Measurements from ENCODE around the gene FGFR2.

Gene FGFR2

DNA sequence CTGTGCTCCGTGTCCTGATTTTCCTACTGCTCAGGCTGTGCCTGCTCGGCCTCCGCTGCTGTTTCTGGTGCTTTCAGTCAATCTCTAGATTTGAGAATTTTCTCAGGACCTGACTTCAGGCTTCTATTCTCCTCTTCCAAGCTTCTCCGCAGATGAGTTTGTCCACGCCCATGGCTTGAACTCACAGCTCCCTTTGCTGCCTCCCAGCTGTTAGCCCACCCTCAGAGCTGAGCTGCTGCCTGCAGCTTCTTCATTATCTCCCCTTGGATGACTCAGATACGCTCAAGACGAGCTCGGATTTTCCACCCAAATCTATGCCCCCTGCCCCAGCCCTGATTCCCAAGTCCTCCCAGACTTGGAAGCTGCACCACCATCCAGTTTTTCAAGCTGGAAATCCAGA, 104.7 kb downstream of the FGFR2 start:
- DNase-seq (ENCODE audit: low read depth): no peak

DNA sequence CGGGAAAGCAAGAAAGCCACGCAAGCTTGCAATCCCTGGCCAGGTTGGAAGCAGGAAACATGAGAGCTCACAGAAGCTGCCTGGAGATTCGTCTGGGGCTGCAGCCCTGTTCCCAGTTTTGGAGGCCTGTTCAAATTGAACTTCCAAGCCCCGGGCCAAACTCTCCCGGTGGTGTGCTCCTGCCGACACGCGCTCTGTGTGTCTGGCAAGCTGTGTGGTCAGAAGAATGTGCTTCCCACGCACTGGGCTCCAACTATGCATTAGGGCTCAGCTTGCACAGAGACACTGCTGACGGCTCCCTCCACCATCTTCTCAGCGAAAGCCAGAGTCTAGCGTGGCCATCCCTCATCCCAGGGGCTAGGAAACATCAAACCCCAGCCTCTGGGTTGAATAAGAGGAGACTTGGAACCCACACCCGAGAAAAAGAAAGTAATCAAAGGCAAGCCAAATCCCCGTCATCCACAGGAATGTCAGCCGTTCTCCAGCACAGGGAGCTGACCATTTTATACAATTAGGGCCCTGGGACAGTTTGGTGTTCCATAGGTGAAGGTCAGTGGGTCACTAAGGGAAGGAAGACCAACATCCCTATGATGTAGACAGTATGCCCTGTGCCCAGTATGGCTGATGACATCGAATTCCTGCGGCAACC, 107.2 kb downstream of the FGFR2 start:
- no peak for DNase-seq (ENCODE audit: low read depth)

DNA sequence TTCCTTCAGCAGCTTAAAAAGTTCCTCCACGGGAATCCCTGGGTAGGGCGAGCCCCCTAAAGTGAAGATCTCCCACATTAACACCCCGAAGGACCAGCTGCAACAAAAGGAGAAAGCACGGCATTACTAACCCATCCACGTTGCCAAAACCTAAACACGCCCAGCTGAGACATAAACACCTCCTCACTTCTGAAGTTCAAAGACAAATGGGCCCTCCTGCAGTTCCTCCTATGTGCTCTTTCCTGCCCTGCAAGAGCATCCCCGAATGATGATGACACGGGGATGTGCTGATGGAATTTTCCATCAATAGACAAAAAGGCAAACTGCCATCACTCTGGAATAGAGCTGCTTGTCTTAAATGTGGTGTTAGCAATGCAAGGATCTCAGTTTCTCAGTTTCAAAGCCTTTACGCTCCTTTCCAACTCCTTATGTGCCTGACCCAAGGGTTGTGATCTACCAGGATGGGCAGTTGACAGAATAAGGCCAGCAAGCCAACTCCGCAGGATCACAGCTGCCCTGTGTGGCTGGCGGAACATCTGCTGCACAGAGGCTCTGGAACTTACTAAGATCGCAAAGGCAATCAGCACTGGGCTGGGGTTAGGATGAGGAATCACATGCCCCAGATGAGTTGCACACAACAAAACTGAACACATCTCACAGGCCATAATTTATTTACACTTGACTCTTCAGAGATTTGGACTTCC, 112.7 kb downstream of the FGFR2 start:
- no peak for DNase-seq (ENCODE audit: low read depth)

DNA sequence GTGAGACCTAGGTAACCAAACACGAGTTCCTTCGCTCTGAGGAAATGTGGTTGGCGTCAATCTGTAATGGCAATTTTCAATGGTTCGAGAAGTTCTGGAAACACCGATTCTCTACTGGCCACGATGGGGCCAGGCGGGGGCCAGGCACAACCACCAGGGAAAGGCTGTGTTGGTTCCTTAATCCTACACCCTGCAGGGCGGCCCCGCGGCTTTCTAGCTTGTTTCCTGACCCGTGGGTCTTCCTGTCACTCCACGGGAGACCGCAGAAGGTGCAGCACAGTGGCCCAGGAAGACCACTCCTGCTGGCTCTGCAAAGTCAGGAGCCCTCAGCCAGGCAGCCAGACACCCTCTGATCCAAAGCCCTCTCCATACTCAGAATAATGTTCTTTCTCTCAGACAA, 113.4 kb downstream of the FGFR2 start:
- no peak for DNase-seq (ENCODE audit: low read depth)

DNA sequence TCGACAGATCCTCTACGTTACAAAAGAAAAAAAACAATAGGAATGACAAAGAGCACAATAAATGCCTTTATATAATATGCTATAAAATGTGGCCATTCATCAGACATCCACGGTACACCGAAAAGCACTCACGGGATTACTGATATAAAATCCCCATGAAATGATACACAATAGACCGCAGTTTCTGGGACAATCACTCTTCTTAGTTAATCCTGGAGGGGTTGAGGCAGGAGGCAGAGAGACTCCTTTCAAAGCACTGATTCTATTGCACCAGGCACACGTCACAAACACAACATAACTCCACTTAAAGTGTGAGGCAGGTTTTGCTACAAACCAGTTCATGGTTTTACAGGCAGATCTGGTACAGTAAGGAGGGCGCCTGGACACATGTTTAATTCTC, 113.8 kb downstream of the FGFR2 start:
- DNase-seq (ENCODE audit: low read depth): no peak

DNA sequence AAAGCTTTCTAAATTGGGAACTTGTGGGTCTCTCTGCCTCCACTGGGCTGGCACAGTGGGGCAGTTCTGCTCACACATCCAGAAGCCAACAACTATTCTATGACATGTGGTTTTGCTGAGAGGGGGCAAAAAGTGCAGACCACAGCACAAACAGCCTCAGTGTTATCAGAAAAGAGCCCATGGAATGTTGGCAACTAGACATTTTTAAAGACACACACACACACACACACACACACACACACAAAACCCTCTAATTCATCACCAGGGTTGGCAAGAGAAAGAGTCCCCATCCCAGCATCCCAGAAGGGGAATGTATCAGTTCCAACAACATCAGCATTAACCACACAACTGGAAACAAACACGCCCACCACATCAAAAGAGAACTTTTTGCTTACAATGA, 117.1 kb downstream of the FGFR2 start:
- no peak for DNase-seq (ENCODE audit: low read depth)

DNA sequence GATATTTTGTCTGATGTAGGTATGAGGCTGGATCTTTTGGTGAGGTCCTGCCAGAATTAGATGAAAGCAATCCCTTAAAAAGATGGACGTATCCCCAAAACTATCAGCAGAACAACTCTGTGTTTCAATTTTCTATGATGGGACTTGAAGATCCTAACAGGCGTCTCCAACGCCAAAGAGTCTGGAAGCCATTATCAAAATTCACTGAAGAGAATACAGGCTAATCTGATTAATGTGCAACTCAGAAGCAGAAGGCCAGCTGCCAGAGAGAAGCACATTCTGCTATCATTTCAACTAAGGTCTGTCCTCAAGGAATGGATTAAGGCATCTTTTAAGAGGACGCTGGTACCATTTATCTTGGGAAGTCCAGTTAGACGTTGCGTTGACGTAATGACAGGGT, 119.7 kb downstream of the FGFR2 start:
- no peak for DNase-seq (ENCODE audit: low read depth)

DNA sequence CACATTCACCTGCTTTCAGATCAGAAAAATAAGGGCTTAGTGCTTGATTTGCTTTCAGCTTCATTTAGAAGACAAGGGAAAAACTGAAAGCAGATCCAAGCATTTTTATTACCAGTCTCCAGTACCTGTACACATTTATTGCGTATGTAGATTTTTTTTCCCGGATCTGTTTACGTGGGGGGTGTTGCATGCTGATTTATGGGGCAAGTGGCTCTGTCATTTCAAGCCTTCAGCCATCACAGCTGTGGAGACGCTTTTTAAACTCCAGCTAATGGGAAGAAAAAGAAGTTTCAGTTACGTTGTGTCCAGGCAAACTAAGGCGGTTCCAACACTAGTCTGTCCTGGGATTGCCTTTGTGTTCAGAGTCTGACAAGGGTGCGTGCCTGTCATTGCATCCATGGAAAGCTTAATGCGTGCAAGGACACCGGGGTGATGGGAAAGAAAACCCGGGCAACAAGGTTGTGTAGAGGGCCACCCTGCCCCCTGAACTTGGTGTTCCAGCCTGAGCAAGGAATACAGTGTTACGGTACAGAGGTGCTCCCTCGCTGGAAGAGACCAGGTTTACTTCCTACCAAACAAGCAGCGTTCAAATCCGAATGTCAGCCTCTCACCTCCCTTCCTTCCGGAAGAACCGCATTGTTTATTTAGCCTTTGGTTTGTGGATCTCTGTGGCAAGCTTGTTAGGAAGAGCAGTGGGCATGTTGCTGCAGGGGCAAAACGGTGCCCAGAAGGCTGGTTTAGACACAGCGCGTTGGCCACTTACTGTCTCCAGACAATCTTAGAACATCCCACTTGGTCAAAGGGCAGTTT, 128.2 kb downstream of the FGFR2 start:
- DNase-seq (ENCODE audit: low read depth): no peak

DNA sequence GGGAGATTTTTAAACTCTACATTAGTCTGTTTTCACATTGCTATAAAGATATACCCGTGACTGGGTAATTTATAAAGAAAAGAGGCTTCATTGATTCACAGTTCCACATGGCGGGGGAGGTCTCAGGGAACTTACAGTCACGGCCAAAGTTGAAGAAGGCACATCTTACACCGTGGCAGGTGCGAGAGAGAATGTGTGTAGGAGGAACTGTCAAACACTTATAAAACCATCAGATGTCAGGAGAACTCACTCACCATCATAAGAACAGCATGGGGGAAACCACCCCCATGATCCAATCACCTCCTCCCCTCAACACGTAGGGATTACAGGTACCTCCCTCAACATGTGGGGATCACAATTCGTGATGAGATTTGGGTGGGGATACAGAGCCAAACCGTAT, 129.5 kb downstream of the FGFR2 start:
- DNase-seq (ENCODE audit: low read depth): no peak

DNA sequence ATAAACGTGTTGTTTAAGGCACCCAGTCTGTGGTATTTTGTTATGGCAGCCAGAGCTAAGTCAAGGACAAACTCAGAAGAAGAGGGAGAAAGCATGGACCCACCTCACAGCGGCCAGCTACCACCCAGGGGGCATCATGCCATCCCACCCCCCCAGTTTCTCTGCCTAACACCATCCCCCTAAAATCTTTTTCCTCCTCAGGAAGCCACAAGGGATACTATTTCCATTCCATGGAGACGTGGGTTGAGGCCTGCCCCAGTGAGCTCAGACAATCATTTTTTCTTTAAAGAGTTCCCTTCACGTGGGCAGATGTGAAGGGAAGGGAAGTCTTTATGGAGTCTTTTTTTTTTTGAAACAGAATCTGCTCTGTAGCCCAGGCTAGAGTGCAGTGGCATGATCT, 131.8 kb downstream of the FGFR2 start:
- no peak for DNase-seq (ENCODE audit: low read depth)

DNA sequence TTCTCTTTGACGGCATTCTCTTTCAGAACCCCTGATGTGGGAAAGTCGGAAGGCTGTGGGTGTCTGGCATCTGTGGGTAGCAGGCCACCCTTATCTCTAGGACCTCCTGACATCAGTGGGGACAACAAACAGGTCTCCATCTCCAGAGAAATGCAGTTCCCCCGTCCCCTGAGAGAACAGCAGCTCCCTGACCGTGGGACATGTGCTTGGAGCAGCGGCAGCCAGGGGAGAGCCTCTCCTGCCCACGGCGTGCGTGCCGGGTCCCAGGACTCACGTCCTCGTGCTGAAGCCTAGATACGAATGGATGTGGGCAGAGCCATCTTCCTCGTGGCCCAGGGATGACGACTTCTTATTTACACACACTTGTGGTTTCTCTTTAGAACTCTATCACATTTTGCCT, 133.0 kb downstream of the FGFR2 start:
- DNase-seq (ENCODE audit: low read depth): no peak

DNA sequence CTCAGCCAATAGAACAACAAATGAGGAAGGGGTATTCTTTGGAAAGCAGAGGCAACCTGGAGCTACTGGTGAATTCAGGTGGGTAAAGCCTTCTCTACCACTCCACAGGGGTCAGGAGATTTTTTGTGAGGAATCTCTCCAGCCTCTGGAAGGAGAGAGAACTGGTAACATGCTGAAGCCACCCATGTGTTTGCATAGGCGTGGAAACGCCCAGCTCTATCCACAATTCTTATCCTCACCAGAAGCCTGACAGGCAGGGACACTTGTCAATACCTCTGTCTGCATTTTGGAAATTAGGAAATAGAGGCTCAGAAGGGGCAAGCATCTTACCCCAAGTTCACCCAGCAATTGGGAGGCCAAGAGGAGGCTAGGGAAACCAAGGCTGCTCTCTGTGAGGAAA, 133.7 kb downstream of the FGFR2 start:
- no peak for DNase-seq (ENCODE audit: low read depth)

DNA sequence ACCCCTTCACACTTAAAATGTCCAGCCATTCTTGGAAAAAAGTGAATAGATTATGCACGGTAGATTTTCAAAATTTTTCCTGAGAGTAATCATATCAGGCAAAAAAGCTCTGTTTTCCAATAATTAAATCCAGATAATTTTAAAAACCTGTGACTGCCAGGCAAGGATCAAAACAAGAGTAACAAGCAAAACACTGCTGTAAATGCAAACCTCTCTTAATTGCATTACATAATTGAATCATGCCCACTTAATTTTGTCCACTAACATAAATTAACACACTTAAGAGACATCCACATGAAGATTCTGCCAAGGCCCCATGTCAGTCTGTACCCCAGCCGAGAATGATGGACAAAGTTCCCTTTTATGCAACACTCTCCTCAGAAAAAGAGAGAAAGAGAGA, 135.3 kb downstream of the FGFR2 start:
- no peak for DNase-seq (ENCODE audit: low read depth)

DNA sequence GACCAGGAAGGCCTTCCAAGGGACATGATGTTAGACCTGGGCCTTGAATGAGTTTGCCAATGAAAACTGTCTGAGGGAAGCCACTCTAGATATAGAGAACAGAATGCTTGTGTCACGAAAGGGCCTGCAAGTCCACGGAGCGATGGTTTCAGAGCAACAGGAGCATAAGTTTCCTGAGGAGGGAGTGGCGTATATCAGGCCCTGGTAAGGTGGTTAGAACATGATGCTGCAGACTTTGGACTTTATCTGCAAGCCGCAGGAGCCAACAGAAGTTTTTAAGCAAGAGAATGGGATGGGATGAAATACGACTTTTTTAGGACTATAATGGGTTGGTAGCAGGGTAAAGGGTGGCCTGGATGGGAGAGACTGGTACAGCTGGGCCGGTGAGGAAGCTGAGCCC, 136.0 kb downstream of the FGFR2 start:
- no peak for DNase-seq (ENCODE audit: low read depth)

DNA sequence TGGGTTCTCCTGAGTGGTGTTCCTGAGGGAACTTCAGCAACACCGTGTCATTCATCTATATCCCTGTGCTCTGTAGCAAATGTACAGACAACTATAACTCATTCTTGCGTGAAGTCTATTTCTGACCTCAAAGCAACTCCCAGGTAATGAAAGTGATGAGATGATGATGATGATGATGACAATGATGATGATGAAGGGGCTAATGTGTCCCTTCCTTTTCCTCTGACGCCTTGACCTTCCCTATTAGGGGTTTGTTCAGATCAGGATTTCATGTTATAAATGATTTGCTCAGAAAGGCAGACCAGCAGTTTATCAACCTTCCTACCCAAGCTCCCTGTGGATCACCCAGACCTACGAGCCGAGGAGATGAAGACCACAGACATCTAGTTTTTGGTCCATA, 136.9 kb downstream of the FGFR2 start:
- no peak for DNase-seq (ENCODE audit: low read depth)

DNA sequence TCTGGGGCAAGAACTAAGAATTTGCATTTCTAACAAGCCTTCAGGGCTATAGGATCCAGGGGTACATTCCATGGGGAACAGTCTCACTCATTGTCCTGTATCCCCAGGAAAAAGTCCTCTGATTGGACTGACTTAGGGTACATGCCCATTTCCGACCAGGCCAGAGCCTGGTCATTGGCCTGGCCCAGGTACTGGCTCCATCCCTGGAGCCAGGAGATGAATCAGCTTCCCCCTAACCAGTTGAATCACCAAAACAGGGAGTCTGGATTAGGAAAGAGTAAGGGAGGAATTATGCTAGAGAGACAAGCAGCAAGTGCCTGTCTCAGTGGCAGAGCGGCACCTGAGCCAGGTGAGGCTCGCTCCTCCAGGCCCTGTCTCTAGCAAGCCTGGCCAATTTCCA, 137.5 kb downstream of the FGFR2 start:
- DNase-seq (ENCODE audit: low read depth): no peak

DNA sequence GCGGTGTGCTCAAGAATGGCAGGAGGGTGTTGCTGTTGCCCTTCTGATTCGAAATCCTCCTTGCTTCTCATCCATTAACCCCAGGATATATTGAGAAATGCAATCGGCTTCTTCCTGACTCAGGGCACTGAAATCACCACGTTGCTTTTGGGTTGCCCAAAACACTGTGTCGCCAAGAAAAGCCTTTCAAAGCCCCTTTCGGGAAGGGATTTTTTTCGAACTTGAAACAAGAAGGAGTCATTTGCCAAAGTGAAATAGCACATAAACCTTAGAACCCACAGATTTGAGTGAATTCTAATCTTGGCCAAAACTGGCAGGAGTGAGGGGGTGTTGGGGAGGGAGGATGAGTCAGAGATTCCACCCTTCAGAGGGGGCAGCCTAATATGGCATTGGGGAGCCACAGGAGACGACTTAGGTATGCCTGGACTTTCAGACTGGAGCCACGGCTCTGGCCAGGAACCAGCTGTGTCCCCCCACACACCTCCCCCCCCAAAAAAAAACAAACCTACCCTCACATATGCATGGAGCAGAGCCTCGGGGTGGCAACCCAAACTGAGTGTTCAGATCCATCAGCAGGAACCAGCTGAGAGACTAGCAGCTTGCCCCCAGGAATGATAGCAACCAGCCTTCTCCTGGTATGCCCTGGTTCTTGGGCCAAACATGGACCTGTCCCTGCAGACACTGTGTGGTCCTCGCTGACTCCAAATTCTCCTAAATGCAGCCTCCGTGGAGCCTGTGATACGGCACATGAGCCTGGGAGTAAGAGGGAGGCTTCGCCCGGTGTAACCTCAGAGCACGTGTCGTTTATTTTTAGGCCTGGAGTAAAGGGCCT, 138.4 kb downstream of the FGFR2 start:
- no peak for DNase-seq (ENCODE audit: low read depth)

DNA sequence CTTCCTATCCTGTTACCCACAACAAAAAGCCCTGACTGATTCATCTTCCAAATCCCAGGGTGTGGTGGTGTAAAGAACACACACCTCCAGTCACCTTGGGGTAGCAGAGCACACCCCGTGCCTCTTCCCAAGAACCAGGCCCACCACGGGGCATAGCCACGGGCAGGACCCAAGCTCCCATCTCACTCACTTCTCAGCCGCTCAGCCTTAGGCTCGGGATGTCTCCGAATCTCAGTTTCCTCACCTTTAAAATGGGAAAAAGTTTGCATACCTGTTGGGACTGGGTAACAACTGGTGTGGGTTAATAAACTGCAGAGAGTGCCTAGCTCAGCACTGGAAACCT, 139.0 kb downstream of the FGFR2 start:
- no peak for DNase-seq (ENCODE audit: low read depth)

DNA sequence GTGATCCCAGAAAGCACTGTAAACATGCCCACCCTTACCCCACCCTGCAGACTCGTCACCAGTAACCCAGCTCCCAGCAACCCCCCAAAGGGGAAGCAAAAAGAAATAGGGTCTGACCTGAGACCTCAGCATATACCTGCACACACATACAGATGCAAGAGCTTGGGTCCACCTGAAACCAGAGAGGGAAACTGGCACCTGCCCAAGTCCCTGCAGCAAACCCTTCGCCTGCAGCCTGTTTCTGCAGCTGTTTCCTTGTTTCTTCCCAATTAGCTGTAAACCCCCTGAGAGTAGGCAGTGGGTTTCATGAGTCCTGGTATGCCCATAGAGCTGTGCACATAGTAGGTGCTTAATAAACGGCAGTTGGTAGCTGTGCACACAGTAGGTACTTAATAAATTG, 140.5 kb downstream of the FGFR2 start:
- DNase-seq (ENCODE audit: low read depth): no peak

DNA sequence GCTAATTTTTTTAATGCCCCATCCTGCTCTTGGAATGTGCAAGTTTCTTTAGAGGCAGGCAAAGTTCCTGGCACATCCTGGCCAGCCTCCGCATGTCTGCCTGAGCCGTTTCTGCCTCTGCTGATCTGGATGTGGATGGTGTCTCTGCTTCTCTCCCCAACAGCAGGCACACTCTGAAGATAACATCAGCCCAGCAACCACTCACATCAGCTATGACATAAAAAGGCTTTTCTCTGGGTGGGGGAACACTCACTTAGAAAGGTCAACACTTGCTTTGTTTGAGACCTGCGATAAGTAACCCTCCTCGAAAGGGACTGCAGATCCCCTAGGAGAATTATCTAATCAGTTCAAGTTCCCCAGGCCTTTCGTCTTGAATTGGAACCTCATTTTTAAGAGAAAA, 142.9 kb downstream of the FGFR2 start:
- no peak for DNase-seq (ENCODE audit: low read depth)

DNA sequence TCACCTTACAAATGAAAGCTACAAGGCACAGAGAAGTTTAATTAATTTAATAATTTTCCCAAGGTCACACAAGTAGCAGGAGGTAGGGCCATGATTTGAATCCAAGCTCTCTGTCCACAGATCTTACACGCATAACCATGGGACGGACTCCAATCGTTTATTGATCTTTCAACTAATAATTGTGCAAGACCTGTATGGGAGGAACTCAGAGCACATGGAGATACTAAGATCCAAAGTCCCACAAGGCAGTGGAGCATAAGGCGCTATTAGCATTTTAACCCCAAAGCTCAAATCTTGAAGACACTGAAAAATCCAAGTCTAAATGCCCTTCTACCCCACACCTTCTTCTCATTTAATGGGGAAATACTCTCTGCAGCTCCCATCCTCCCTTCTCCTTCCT, 143.5 kb downstream of the FGFR2 start:
- no peak for DNase-seq (ENCODE audit: low read depth)

DNA sequence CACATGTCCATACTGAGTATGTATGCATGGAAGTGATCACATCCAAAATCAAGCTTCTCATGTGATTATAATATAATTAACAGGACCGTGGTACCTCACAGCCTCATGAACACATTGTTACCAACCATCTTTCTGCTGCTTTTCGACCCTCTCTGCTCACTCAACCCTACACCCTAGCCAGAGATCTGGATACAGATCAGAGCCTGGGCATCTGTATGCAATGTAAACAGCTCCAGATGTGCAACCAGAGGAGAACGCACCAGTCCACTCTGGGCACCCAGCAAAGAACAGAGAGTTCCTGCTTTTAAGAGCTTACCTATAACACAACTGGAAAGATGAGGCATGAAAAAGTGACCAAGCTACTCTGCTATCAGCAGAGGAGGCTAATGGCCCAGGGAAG, 145.1 kb downstream of the FGFR2 start:
- DNase-seq (ENCODE audit: low read depth): no peak

DNA sequence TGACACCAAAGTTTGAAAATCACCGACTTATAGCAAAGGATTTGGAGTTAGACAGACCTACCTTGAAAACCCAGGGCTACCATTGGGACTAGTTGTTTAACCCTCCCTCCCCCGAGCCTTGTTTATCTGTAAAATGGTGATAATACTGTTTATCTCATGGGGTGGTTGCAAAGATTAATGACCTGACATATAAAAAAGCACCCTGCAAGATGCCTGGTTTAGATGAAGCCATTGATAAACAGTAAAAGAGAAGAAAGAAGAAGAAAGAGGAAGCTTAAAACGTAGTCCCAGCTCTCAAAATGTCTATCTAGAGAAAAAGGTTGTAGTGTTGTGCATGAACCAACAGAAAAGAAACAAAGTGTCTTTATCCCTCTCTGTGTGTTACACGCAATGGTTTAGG, 145.7 kb downstream of the FGFR2 start:
- no peak for DNase-seq (ENCODE audit: low read depth)
